Neural crest cell (in vitro differentiated cells): Measurements from ENCODE around the gene CHGA. TPM values are rescaled to one million over a fixed set of nuclear protein-coding genes. Genes with fewer than 3 reads are reported as not detected.

Source experiments
- DNase-seq: peaks from one replicate; pipeline ENCODE4 v3.0.0; 2021; ENCODE audit warnings: low read depth, mixed read lengths, low spot score
- H3K27ac Mint-ChIP-seq: one replicate; pipeline ENCODE4 v1.8.0; 2021; ENCODE audit warnings: mild to moderate bottlenecking, mixed read lengths; ENCODE audit not compliant: unreplicated experiment
- H3K27me3 Mint-ChIP-seq: 2 replicates; pipeline ENCODE4 v1.8.0; 2021; ENCODE audit warnings: low read depth, mild to moderate bottlenecking, mixed read lengths
- H3K36me3 Mint-ChIP-seq: 2 replicates; pipeline ENCODE4 v1.8.0; 2021; ENCODE audit warnings: low read depth, mild to moderate bottlenecking, mixed read lengths
- H3K4me1 Mint-ChIP-seq: 2 replicates; pipeline ENCODE4 v1.8.0; 2021; ENCODE audit warnings: mixed read lengths
- H3K4me3 Mint-ChIP-seq: one replicate; pipeline ENCODE4 v1.8.0; 2021; ENCODE audit warnings: mild to moderate bottlenecking, mixed read lengths
- H3K9me3 Mint-ChIP-seq: 2 replicates; pipeline ENCODE4 v1.8.0; 2021; ENCODE audit warnings: mixed read lengths
- CTCF ChIP-seq: fragments of 200-600 bp; sonication (generic); conservative IDR thresholded peaks from 2 replicates; pipeline ENCODE4 v1.5.0; 2021; ENCODE audit warnings: antibody characterized with exemption, mild to moderate bottlenecking
- total RNA-seq: library from RNA; stranded (reverse); gene quantifications from 2 replicates; pipeline ENCODE4 v1.2.1, GENCODE V29; 2021

The CHGA gene
- total RNA-seq, 1 donor from 2014 or later: 4.3 TPM

- Mint-ChIP-seq H3K36me3 (peaks cover 25% of the 10 kb centered on the region), H3K9me3 (peaks cover 10% of the 10 kb centered on the region), H3K4me1 (peaks cover 8% of the 10 kb centered on the region), H3K27me3 (no peaks in the 10 kb centered on the region), H3K27ac (no peak overlapping the region), H3K4me3 (no peak overlapping the region)
- TF ChIP-seq CTCF: peak; percentile 66
- DNase-seq: peak; percentile 71
Measured at GRCh38 chr14:92973261-92973797, 50.4 kb downstream of the CHGA start.

GRCh38 chr14:92973798-92974372 lies 50.9 kb downstream of the CHGA start:
- peaks cover 8% of the 10 kb centered on the region for H3K4me1 Mint-ChIP-seq
- no peak overlapping the region for H3K4me3 Mint-ChIP-seq
- no peak for TF ChIP-seq CTCF
- peaks cover 25% of the 10 kb centered on the region for H3K36me3 Mint-ChIP-seq
- peaks cover 10% of the 10 kb centered on the region for H3K9me3 Mint-ChIP-seq
- H3K27ac Mint-ChIP-seq: no peak overlapping the region
- no peaks in the 10 kb centered on the region for H3K27me3 Mint-ChIP-seq
- no peak for DNase-seq

- Mint-ChIP-seq H3K4me3 (no peak overlapping the region), H3K9me3 (peaks cover 17% of the 10 kb centered on the region), H3K4me1 (peaks cover 8% of the 10 kb centered on the region), H3K27me3 (no peaks in the 10 kb centered on the region), H3K36me3 (peaks cover 33% of the 10 kb centered on the region), H3K27ac (peak overlapping the region; percentile 94)
- no peak for TF ChIP-seq CTCF
- no peak for DNase-seq
Measured at GRCh38 chr14:92974541-92975345, 51.8 kb downstream of the CHGA start.

GRCh38 chr14:92976268-92976667 lies 53.3 kb downstream of the CHGA start:
- H3K9me3 Mint-ChIP-seq: peaks cover 19% of the 10 kb centered on the region
- no peak overlapping the region for H3K27ac Mint-ChIP-seq
- H3K4me3 Mint-ChIP-seq: no peak overlapping the region
- DNase-seq: no peak
- H3K27me3 Mint-ChIP-seq: no peaks in the 10 kb centered on the region
- peaks cover 41% of the 10 kb centered on the region for H3K36me3 Mint-ChIP-seq
- peaks cover 8% of the 10 kb centered on the region for H3K4me1 Mint-ChIP-seq
- TF ChIP-seq CTCF: no peak

- H3K9me3 Mint-ChIP-seq: peaks cover 19% of the 10 kb centered on the region
Measured at GRCh38 chr14:92978229-92979021, 55.5 kb downstream of the CHGA start.

More at GRCh38 chr14:92978229-92979021, 55.5 kb downstream of the CHGA start:
- no peak overlapping the region for H3K4me3 Mint-ChIP-seq
- no peak for TF ChIP-seq CTCF
- H3K4me1 Mint-ChIP-seq: peaks cover under 1% of the 10 kb centered on the region
- DNase-seq: no peak
- H3K27me3 Mint-ChIP-seq: no peaks in the 10 kb centered on the region
- H3K27ac Mint-ChIP-seq: no peak overlapping the region
- H3K36me3 Mint-ChIP-seq: peaks cover 39% of the 10 kb centered on the region
